Activated CD8-positive, alpha-beta memory T cell treated with anti-CD3 and anti-CD28 coated beads, Interleukin-2, amount 50 U/mL, for 4 hours (primary cell): ENCODE data around the gene COG2.
"Not testable (repeated sequence)": the region's sequence is repeated elsewhere in the genome, so short reads cannot be mapped to it uniquely, and the experiment has no call there.

Experiments used
- DNase-seq: peaks from one replicate; pipeline ENCODE4 v3.0.0-alpha.2; 2020

COG2 gene

GRCh38 chr1:230702934-230703678 is 60.8 kb downstream of the COG2 start:
- no peak for DNase-seq

- no peak for DNase-seq
Observed at GRCh38 chr1:230703679-230704385, 61.6 kb downstream of the COG2 start.

- no peak for DNase-seq
Observed at GRCh38 chr1:230704830-230705229, 62.5 kb downstream of the COG2 start.

- DNase-seq = no peak
Observed at GRCh38 chr1:230705289-230706019, 63.2 kb downstream of the COG2 start.

GRCh38 chr1:230706020-230706699 is 63.9 kb downstream of the COG2 start:
- DNase-seq = no peak

- no peak for DNase-seq
Observed at GRCh38 chr1:230706887-230707731, 64.8 kb downstream of the COG2 start.

GRCh38 chr1:230707732-230708630 is 65.7 kb downstream of the COG2 start:
- no peak for DNase-seq

- DNase-seq = no peak
Observed at GRCh38 chr1:230708631-230709580, 66.6 kb downstream of the COG2 start.

- DNase-seq = no peak
Observed at GRCh38 chr1:230709619-230710542, 67.6 kb downstream of the COG2 start.

GRCh38 chr1:230710543-230710904 is 68.2 kb downstream of the COG2 start:
- no peak for DNase-seq

GRCh38 chr1:230711245-230711644 is 69.0 kb downstream of the COG2 start:
- DNase-seq = no peak

- no peak for DNase-seq
Observed at GRCh38 chr1:230712470-230712942, 70.2 kb downstream of the COG2 start.

- DNase-seq = no peak
Observed at GRCh38 chr1:230713138-230713537, 70.9 kb downstream of the COG2 start.

GRCh38 chr1:230713547-230713914 is 71.2 kb downstream of the COG2 start:
- no peak for DNase-seq

GRCh38 chr1:230713915-230714764 is 71.9 kb downstream of the COG2 start, which contains the start of gene AGT:
AGT (minus strand) TSS chr1:230714122; CDS start chr1:230710823, 3,299 bp downstream.
- DNase-seq = no peak

- DNase-seq = no peak
Observed at GRCh38 chr1:230715510-230715909, 73.2 kb downstream of the COG2 start.

- DNase-seq = not testable (repeated sequence)
Observed at GRCh38 chr1:230716453-230716852, 74.2 kb downstream of the COG2 start.

GRCh38 chr1:230717251-230717650 is 75.0 kb downstream of the COG2 start:
- no peak for DNase-seq
